A549 (cell line): ENCODE measurements around the gene PBX1. TPM values are rescaled to one million over a fixed set of nuclear protein-coding genes. Genes with fewer than 3 reads are reported as not detected.
A peak's percentile ranks its signal among the peaks of the same experiment; 100 is the strongest.

Source experiments
- ATAC-seq, 2 experiments: fragments of 200-7000 bp in 1 of 2; fragments of >200 bp in 1 of 2; cut with Nextera tagmentation in 1 of 2; cut with Tn5 transposase in 1 of 2; 3 replicates each; pipeline versions ENCODE4 v1.8.0 to v1.9.1; 2018 to 2020; ENCODE audit warnings: mild to moderate bottlenecking in 1 of 2, moderate library complexity in 1 of 2
- CTCF ChIA-PET: fragments of 300-600 bp; sonication (Branson Sonifier 250); formaldehyde crosslinking; extraction: SDS; loops from one replicate; lab custom pipeline; 2021; ENCODE audit warnings: antibody characterized with exemption, inconsistent platforms; lab: Yijun Ruan, JAX
- POLR2A ChIA-PET: fragments of 350-600 bp; formaldehyde crosslinking; extraction: SDS; loops from one replicate; lab custom pipeline; 2021; ENCODE audit warnings: antibody characterized with exemption, inconsistent platforms; lab: Yijun Ruan, JAX
- DNase-seq, 2 experiments: peaks; one replicate each; pipeline versions ENCODE4 v3.0.0 to v3.0.0-alpha.2; 2011 to 2016; ENCODE audit warnings: low read depth in 1 of 2, low spot score in 1 of 2
- FAIRE-seq: peaks from 2 replicates; lab custom pipeline; 2011; peaks lifted over from hg19 to GRCh38; lab: Jason Lieb, UNC
- H3K27ac ChIP-seq, 2 experiments: fragments of >200 bp; sonication (Bioruptor Twin); formaldehyde crosslinking; 3 replicates each; pipeline ENCODE4 v1.5.1; 2016 to 2017
- H3K4me1 ChIP-seq: fragments of >200 bp; sonication (Bioruptor Twin); formaldehyde crosslinking; 3 replicates; pipeline ENCODE4 v1.6.1; 2016
- H3K4me2 ChIP-seq: fragments of >200 bp; sonication (Bioruptor Twin); formaldehyde crosslinking; 3 replicates; pipeline ENCODE4 v1.6.1; 2016
- H3K4me3 ChIP-seq: fragments of >200 bp; sonication (Bioruptor Twin); formaldehyde crosslinking; 3 replicates; pipeline ENCODE4 v1.5.1; 2016
- H3K9me3 ChIP-seq: fragments of >200 bp; sonication (Bioruptor Twin); formaldehyde crosslinking; 3 replicates; pipeline ENCODE4 v1.6.1; 2016
- BHLHE40 ChIP-seq: IDR thresholded peaks from 2 replicates; pipeline ENCODE4 v1.6.1; 2012; ENCODE audit warnings: low read depth, low read length, inconsistent platforms
- CEBPB ChIP-seq, 2 experiments: fragments of >200 bp in 1 of 2; sonication (Bioruptor Twin) in 1 of 2; formaldehyde crosslinking in 1 of 2; IDR thresholded peaks; 2 replicates each; pipeline ENCODE4 v1.6.1; 2012 to 2016
- CHD4 ChIP-seq: fragments of 200-600 bp; sonication (generic); IDR thresholded peaks from 2 replicates; pipeline ENCODE4 v1.6.1; 2016; ENCODE audit warnings: antibody characterized with exemption, mild to moderate bottlenecking, borderline replicate concordance
- EHF ChIP-seq: fragments of 250-450 bp; sonication (Bioruptor Pico); IDR thresholded peaks from 2 replicates; pipeline ENCODE4 v1.5.0; 2020; ENCODE audit warnings: mild to moderate bottlenecking
- ESRRA ChIP-seq: fragments of 150-350 bp; IDR thresholded peaks from 2 replicates; pipeline ENCODE4 v1.6.1; 2014; ENCODE audit warnings: mild to moderate bottlenecking, low read length, borderline replicate concordance
- FOSB ChIP-seq: fragments of 250-450 bp; sonication (Bioruptor Pico); IDR thresholded peaks from 2 replicates; pipeline ENCODE4 v1.5.0; 2020; ENCODE audit warnings: mild to moderate bottlenecking, moderate library complexity
- FOXS1 ChIP-seq: fragments of 250-450 bp; sonication (Bioruptor Pico); IDR thresholded peaks from 2 replicates; pipeline ENCODE4 v1.5.0; 2020; ENCODE audit warnings: mild to moderate bottlenecking, moderate library complexity
- HDAC2 ChIP-seq: fragments of 200-600 bp; sonication (generic); IDR thresholded peaks from 2 replicates; pipeline ENCODE4 v1.6.1; 2016
- HEYL ChIP-seq: fragments of 250-450 bp; sonication (Bioruptor Pico); IDR thresholded peaks from 2 replicates; pipeline ENCODE4 v1.8.0; 2021; ENCODE audit warnings: mild to moderate bottlenecking, moderate library complexity
- HOXA7 ChIP-seq: fragments of 250-450 bp; sonication (Bioruptor Pico); IDR thresholded peaks from 2 replicates; pipeline ENCODE4 v1.5.0; 2020; ENCODE audit warnings: mild to moderate bottlenecking, moderate library complexity
- HOXB13 ChIP-seq: fragments of 250-450 bp; sonication (Bioruptor Pico); IDR thresholded peaks from 2 replicates; pipeline ENCODE4 v1.5.0; 2020; ENCODE audit warnings: low read depth, mild to moderate bottlenecking, moderate library complexity
- MAFK ChIP-seq: fragments of 450-650 bp; IDR thresholded peaks from 2 replicates; pipeline ENCODE4 v1.6.1; 2014; ENCODE audit not compliant: partially characterized antibody
- MAZ ChIP-seq: fragments of 150-350 bp; IDR thresholded peaks from 2 replicates; pipeline ENCODE4 v1.6.1; 2014; ENCODE audit warnings: antibody characterized with exemption, low read depth, low read length, borderline replicate concordance
- NPAS2 ChIP-seq: fragments of 250-450 bp; sonication (Bioruptor Pico); IDR thresholded peaks from 2 replicates; pipeline ENCODE4 v1.8.0; 2022; ENCODE audit warnings: mild to moderate bottlenecking, moderate library complexity, borderline replicate concordance
- PHF8 ChIP-seq: fragments of 200-600 bp; sonication (generic); IDR thresholded peaks from 2 replicates; pipeline ENCODE4 v1.6.1; 2016; ENCODE audit warnings: low read depth, mild to moderate bottlenecking, antibody characterized with exemption, moderate library complexity, borderline replicate concordance
- POLR2A ChIP-seq: IDR thresholded peaks from 2 replicates; pipeline ENCODE4 v1.6.1; 2012; ENCODE audit warnings: mild to moderate bottlenecking, low read length
- RAD21 ChIP-seq, 2 experiments: fragments of >200 bp in 1 of 2; sonication (Bioruptor Twin) in 1 of 2; formaldehyde crosslinking in 1 of 2; IDR thresholded peaks in 1 of 2; conservative IDR thresholded peaks in 1 of 2; 2 replicates in 1 of 2; 3 replicates in 1 of 2; pipeline ENCODE4 v1.6.1; 2012 to 2018; ENCODE audit warnings: inconsistent platforms in 1 of 2
- RARB ChIP-seq: fragments of 250-450 bp; sonication (Bioruptor Pico); IDR thresholded peaks from 2 replicates; pipeline ENCODE4 v1.8.0; 2021; ENCODE audit warnings: mild to moderate bottlenecking, moderate library complexity
- SMC3 ChIP-seq: fragments of >200 bp; sonication (Bioruptor Twin); formaldehyde crosslinking; IDR thresholded peaks from 3 replicates; pipeline ENCODE4 v1.6.1; 2018; ENCODE audit warnings: inconsistent platforms
- TFCP2L1 ChIP-seq: fragments of 250-450 bp; sonication (Bioruptor Pico); IDR thresholded peaks from 2 replicates; pipeline ENCODE4 v1.5.0; 2021; ENCODE audit warnings: mild to moderate bottlenecking
- TP53 ChIP-seq: fragments of 250-450 bp; sonication (Bioruptor Pico); IDR thresholded peaks from 2 replicates; pipeline ENCODE4 v1.5.0; 2021; ENCODE audit warnings: mild to moderate bottlenecking, moderate library complexity
- ZNF302 ChIP-seq: fragments of 250-450 bp; sonication (Bioruptor Pico); IDR thresholded peaks from 2 replicates; pipeline ENCODE4 v1.9.0; 2021; ENCODE audit warnings: inconsistent platforms, mild to moderate bottlenecking, moderate library complexity
- ZSCAN20 ChIP-seq: fragments of 250-450 bp; sonication (Bioruptor Pico); IDR thresholded peaks from 2 replicates; pipeline ENCODE4 v1.8.0; 2022; ENCODE audit warnings: mild to moderate bottlenecking, moderate library complexity
- WGBS: methylation state at CpG from one replicate; pipeline ENCODE4 v1.1.6; 2017; ENCODE audit errors: missing lambda C conversion rate; 5-methylcytosine and 5-hydroxymethylcytosine counted together
- polyA plus RNA-seq, 4 experiments: library from polyadenylated mRNA; depleted of rRNA in 3 of 4; stranded (reverse); fragments of >200 nt; fragmentation: RNase III in 1 of 4; extraction: RNeasy Plus Mini Kit Qiagen cat#74134 plus additional on column Dnase treatment in 1 of 4; gene quantifications; 2 replicates in 3 of 4; 3 replicates in 1 of 4; pipeline ENCODE4 v1.2.3, GENCODE V29; 2011 to 2017
- TF ChIP-seq, protein P1 (sequence below): fragments of >200 bp; sonication (Bioruptor Twin); formaldehyde crosslinking; IDR thresholded peaks from 3 replicates; pipeline ENCODE4 v1.6.1; 2016
- TF ChIP-seq, protein P2 (sequence below): IDR thresholded peaks from 2 replicates; pipeline ENCODE4 v1.6.1; 2012
- TF ChIP-seq, protein P3 (sequence below): fragments of >200 bp; sonication (Bioruptor Twin); formaldehyde crosslinking; IDR thresholded peaks from 2 replicates; pipeline ENCODE4 v1.6.1; 2016
- TF ChIP-seq, protein P4 (sequence below): fragments of 250-450 bp; sonication (Bioruptor Pico); IDR thresholded peaks from 2 replicates; pipeline ENCODE4 v1.5.0; 2020; ENCODE audit warnings: low read depth, mild to moderate bottlenecking, moderate library complexity

Gene PBX1
- polyA plus RNA-seq, 2 of the 4 experiments (the other 2 are of a cell fraction) = 47.8 to 61.5 TPM

DNA sequence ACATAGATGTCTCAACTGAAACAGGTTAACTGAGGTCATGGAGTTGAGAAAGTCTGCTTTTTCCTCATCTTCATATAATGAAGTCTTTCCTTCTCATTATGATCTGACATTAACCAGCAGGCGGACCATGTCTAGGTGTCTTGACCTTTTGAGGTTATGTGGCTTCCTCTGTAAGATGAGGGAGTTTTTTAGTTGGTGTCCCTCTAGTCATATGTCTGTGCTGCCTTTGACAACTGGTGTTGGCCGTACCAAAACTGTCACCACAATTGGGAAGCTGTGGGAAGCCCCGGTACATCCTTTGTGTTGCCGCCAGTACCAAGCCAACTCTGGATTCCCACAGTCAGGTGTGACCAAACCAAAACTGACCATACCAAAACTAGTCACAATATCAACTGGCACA is 105.1 kb downstream of the PBX1 start:
- DNase-seq (no peak), ATAC-seq (no peak), FAIRE-seq (no peak)
- TF ChIP-seq CHD4 (no peak), SMC3 (no peak), HDAC2 (no peak), HOXA7 (CRISPR knock-in tag) (no peak), BHLHE40 (no peak), RAD21 (conservative IDR thresholded peaks at IDR 0.05 in 1 of 2, IDR thresholded peaks at IDR 0.05 in 1 of 2) (no peak), MAFK (no peak), TP53 (CRISPR knock-in tag) (no peak)
- TF ChIP-seq, protein P1, sequence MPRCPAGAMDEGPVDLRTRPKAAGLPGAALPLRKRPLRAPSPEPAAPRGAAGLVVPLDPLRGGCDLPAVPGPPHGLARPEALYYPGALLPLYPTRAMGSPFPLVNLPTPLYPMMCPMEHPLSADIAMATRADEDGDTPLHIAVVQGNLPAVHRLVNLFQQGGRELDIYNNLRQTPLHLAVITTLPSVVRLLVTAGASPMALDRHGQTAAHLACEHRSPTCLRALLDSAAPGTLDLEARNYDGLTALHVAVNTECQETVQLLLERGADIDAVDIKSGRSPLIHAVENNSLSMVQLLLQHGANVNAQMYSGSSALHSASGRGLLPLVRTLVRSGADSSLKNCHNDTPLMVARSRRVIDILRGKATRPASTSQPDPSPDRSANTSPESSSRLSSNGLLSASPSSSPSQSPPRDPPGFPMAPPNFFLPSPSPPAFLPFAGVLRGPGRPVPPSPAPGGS = no peak
- TF ChIP-seq, protein P2, sequence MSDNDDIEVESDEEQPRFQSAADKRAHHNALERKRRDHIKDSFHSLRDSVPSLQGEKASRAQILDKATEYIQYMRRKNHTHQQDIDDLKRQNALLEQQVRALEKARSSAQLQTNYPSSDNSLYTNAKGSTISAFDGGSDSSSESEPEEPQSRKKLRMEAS = no peak
- ChIA-PET POLR2A (no interaction called here), CTCF (interaction anchor here (1.5 kb wide), 1 partner anchor 38 kb away, joined by 3 read pairs; no protein-coding TSS in a partner anchor)
- Histone ChIP-seq H3K4me3 (no peak overlapping the region), H3K9me3 (no peaks in the 10 kb centered on the region), H3K4me2 (0 out of 3 replicates have a peak overlapping the region, but pooled peaks have one; percentile 5), H3K27ac (peak overlapping the region in 1 of 2 experiments; percentile 9; a peak in 1 of 6 replicates), H3K4me1 (peaks cover 14% of the 10 kb centered on the region; the same call in 2 of the 3 replicates)
- 80% methylated on average over 4 of the region's 4 CpGs for WGBS

DNA sequence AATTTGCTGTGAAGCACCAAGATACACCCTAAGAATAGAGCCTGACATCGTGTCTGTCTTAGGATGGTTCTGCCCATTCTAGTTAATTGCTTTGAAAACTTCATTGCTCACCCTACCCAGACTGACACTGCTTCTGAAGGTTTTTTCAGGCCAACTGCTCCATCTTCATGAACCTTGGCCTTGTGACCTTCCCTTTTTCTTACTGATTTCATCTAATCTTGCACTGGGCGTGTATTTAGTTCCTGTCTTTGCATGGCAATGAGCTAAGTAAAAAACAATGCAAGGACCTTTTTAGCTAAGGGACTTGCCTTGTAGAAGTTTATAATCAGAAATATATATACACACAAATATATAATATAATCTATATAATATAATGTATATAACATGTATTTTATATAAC is 108.0 kb downstream of the PBX1 start:
- FAIRE-seq (no peak), ATAC-seq (no peak)
- POLR2A ChIA-PET = no interaction called here
- no peaks in the 10 kb centered on the region for H3K9me3 ChIP-seq
- H3K4me3 ChIP-seq = no peak overlapping the region
- H3K4me2 ChIP-seq = no peak overlapping the region
- TF ChIP-seq, protein P3, sequence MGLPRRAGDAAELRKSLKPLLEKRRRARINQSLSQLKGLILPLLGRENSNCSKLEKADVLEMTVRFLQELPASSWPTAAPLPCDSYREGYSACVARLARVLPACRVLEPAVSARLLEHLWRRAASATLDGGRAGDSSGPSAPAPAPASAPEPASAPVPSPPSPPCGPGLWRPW = no peak
- no peak for TF ChIP-seq BHLHE40
- no peak for TF ChIP-seq HEYL (CRISPR knock-in tag)
- no peak for TF ChIP-seq RARB (CRISPR knock-in tag)
- no peak for TF ChIP-seq MAZ
- no peak for TF ChIP-seq FOXS1 (CRISPR knock-in tag)
- TF ChIP-seq ZSCAN20 (CRISPR knock-in tag) = no peak
- TF ChIP-seq, all 56 proteins: peak for 0
- no peak for DNase-seq
- 79% methylated on average over 2 of the region's 2 CpGs for WGBS
- CTCF ChIA-PET = no interaction called here
- Histone ChIP-seq H3K4me1 (peaks cover 25% of the 10 kb centered on the region), H3K27ac (0 out of 6 replicates have a peak overlapping the region, but pooled peaks of 1 of the 2 experiments have one; percentile 25)

DNA sequence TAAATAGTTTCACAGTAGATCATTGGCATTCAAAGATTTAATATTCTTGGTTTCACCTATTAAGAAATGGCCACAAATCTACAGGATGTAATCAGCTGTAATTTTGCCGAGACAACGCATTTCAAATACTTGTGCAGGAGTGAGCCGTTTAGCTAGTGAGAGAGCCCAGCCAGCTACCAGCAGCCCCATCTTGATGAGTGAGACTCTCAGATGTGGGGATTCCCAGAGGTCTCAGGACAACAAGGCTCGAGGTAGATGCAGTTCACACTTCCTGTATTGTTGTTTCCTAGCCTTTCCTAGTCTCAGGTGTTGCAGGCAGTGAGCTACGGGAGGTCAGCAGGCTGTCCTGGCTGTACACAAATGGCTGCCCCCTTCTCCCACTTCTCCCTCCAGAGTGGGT is 108.6 kb downstream of the PBX1 start:
- TF ChIP-seq ESRRA (no peak), MAFK (no peak), PHF8 (no peak), CHD4 (no peak), POLR2A (no peak), NPAS2 (CRISPR knock-in tag) (no peak), EHF (CRISPR knock-in tag) (no peak), HOXA7 (CRISPR knock-in tag) (no peak), HEYL (CRISPR knock-in tag) (no peak), FOSB (CRISPR knock-in tag) (no peak), FOXS1 (CRISPR knock-in tag) (no peak), HOXB13 (CRISPR knock-in tag) (no peak), TFCP2L1 (CRISPR knock-in tag) (no peak), ZNF302 (CRISPR knock-in tag) (no peak), CEBPB (IDR thresholded peaks at IDR 0.05) (no peak)
- TF ChIP-seq, protein P4, sequence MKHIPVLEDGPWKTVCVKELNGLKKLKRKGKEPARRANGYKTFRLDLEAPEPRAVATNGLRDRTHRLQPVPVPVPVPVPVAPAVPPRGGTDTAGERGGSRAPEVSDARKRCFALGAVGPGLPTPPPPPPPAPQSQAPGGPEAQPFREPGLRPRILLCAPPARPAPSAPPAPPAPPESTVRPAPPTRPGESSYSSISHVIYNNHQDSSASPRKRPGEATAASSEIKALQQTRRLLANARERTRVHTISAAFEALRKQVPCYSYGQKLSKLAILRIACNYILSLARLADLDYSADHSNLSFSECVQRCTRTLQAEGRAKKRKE (CRISPR knock-in tag) = no peak
- TF ChIP-seq, all 56 proteins: peak for 0
- POLR2A ChIA-PET = no interaction called here

More for the DNA sequence above, 108.6 kb downstream of the PBX1 start:
- Histone ChIP-seq H3K9me3 (no peaks in the 10 kb centered on the region), H3K27ac (peak overlapping the region in 1 of 2 experiments; percentile 51; a peak in 3 of 6 replicates), H3K4me3 (no peak overlapping the region), H3K4me2 (no peak overlapping the region), H3K4me1 (peaks cover 31% of the 10 kb centered on the region)
- WGBS = 68% methylated on average over 5 of the region's 5 CpGs
- CTCF ChIA-PET = no interaction called here
- ATAC-seq = no peak
- FAIRE-seq = no peak
- DNase-seq = no peak
